Prostate gland (tissue), 2 donors: ENCODE data around the gene SSTR3.

Experiments
- CTCF ChIP-seq, 4 experiments: fragments of 200-600 bp in 2 of 4; fragments of 450-650 bp in 2 of 4; sonication (generic) in 2 of 4; IDR thresholded peaks; 1 replicate in 3 of 4; 2 replicates in 1 of 4; pipeline ENCODE4 v1.5.1; 2016 to 2019; ENCODE audit warnings: antibody characterized with exemption in 4 of 4, mild to moderate bottlenecking in 2 of 4, moderate library complexity in 2 of 4
- POLR2A ChIP-seq: fragments of 450-650 bp; IDR thresholded peaks from one replicate; pipeline ENCODE4 v1.6.1; 2016; ENCODE audit warnings: antibody characterized with exemption, mild to moderate bottlenecking

- TF ChIP-seq CTCF (IDR thresholded peaks at IDR 0.05) (no peak), POLR2A (no peak)
Observed at GRCh38 chr22:37213941-37214730, 1.9 kb upstream of the SSTR3 start.
